ENCODE measurements around the gene TESPA1. TPM values are rescaled to one million over a fixed set of nuclear protein-coding genes. Genes with fewer than 3 reads are reported as not detected.

TESPA1 gene
- total and polyA plus RNA-seq, 7 donors: 0.08 to 0.87 (median 0.54) TPM; not detected in 2

DNA sequence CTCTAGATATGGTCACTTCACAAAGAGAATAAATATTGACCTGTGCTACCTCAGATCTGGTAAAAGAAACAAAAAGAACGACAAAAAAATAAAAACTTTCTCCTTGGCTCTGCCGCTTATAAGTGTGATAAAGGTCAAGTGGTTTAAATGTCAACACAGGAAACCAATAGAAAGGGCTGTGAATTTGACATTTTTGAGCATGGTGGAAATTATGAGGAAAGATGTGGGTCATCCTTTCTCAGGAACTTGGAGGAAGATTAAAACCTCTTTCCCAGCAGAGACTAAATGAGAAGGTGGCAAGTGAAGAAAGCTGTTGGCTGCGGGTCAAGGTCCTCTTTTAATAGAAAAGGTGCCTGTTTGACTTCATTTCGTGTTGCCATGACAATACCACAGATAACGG, 28.2 kb downstream of the TESPA1 start:
- 78 to 82% (median 79%) methylated on average over 5 of the region's 5 CpGs for WGBS, 3 donors
- Histone ChIP-seq H3K4me3 (no peak overlapping the region), H3K9me3 (no peaks in the 10 kb centered on the region), H3K36me3 (ENCODE audit: insufficient read depth in 1 of 2, low read depth in 1 of 2) (no peaks in the 10 kb centered on the region), H3K27ac (no peak overlapping the region), H3K4me1 (no peaks in the 10 kb centered on the region), H3K27me3 (ENCODE audit: insufficient read depth in 3 of 3, low read length in 2 of 3) (no peaks in the 10 kb centered on the region)
- intact Hi-C loops (cut with DNase I): loop anchor here (5.0 to 10.0 kb wide), 3 partner anchors 202 to 359 kb away; no protein-coding TSS in a partner anchor
- no peak for DNase-seq
- TF ChIP-seq, protein P1, sequence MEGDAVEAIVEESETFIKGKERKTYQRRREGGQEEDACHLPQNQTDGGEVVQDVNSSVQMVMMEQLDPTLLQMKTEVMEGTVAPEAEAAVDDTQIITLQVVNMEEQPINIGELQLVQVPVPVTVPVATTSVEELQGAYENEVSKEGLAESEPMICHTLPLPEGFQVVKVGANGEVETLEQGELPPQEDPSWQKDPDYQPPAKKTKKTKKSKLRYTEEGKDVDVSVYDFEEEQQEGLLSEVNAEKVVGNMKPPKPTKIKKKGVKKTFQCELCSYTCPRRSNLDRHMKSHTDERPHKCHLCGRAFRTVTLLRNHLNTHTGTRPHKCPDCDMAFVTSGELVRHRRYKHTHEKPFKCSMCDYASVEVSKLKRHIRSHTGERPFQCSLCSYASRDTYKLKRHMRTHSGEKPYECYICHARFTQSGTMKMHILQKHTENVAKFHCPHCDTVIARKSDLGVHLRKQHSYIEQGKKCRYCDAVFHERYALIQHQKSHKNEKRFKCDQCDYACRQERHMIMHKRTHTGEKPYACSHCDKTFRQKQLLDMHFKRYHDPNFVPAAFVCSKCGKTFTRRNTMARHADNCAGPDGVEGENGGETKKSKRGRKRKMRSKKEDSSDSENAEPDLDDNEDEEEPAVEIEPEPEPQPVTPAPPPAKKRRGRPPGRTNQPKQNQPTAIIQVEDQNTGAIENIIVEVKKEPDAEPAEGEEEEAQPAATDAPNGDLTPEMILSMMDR (IDR thresholded peaks at IDR 0.05): no peak
- no peak for ATAC-seq

DNA sequence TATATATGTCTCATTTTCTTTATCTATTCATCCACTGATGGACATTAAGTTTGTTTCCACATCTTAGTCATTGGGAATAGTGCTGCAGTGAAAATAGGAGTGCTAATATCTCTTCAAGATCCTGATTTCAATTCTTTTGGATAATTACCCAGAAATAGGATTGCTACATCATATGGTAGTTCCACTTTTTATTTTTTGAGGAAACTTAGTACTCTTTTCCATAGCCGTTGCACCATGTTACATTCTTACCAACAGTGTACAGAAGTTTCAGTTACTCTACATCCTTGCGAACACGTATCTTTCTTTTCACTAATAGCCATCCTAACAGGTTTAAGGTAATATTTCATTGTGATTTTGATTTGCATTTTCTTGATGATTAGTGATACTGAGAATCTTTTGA, 29.8 kb downstream of the TESPA1 start:
- H3K27me3 ChIP-seq (ENCODE audit: insufficient read depth in 3 of 3, low read length in 2 of 3): no peaks in the 10 kb centered on the region

DNA sequence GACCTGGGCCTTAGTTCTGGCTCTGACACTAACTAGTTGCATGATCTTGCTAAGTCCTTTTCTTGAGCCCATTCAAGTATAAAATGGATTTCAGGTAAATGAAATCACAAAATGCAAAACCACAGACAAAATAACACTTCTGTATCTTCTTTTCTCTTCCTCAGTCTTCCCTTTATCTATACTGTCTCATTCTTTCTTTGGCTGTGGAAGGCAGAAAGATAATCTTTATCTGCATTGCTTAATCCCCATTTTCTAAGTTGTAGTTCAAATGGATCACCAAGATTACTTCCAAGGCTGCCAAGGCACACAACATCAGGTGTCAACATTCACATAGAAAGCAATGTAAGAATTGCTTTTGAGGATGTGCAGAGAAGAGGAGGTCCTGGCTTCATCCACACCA, 30.3 kb downstream of the TESPA1 start:
- H3K27ac ChIP-seq: no peak overlapping the region
- intact Hi-C loops (cut with DNase I): loop anchor here (5.0 to 10.0 kb wide), 2 partner anchors 199 to 377 kb away; no protein-coding TSS in a partner anchor
- no peaks in the 10 kb centered on the region for H3K36me3 ChIP-seq (ENCODE audit: insufficient read depth in 1 of 2, low read depth in 1 of 2)
- no peak overlapping the region for H3K4me3 ChIP-seq
- H3K4me1 ChIP-seq: no peaks in the 10 kb centered on the region
- ATAC-seq (no peak), DNase-seq (no peak)
- no peaks in the 10 kb centered on the region for H3K27me3 ChIP-seq (ENCODE audit: insufficient read depth in 3 of 3, low read length in 2 of 3)
- TF ChIP-seq, protein P1 (IDR thresholded peaks at IDR 0.05): no peak
- H3K9me3 ChIP-seq: no peaks in the 10 kb centered on the region

More for the DNA sequence above, 29.8 kb downstream of the TESPA1 start:
- intact Hi-C loops (cut with DNase I): loop anchor here (5.0 to 10.0 kb wide), 4 partner anchors 200 to 378 kb away; no protein-coding TSS in a partner anchor
- Histone ChIP-seq H3K4me3 (no peak overlapping the region), H3K4me1 (no peaks in the 10 kb centered on the region), H3K27ac (no peak overlapping the region), H3K9me3 (no peaks in the 10 kb centered on the region), H3K36me3 (ENCODE audit: insufficient read depth in 1 of 2, low read depth in 1 of 2) (no peaks in the 10 kb centered on the region)
- TF ChIP-seq, protein P1 (IDR thresholded peaks at IDR 0.05): no peak
- no peak for ATAC-seq
- 69 to 88% (median 88%) methylated on average over 3 of the region's 3 CpGs for WGBS, 3 donors
- DNase-seq: no peak

DNA sequence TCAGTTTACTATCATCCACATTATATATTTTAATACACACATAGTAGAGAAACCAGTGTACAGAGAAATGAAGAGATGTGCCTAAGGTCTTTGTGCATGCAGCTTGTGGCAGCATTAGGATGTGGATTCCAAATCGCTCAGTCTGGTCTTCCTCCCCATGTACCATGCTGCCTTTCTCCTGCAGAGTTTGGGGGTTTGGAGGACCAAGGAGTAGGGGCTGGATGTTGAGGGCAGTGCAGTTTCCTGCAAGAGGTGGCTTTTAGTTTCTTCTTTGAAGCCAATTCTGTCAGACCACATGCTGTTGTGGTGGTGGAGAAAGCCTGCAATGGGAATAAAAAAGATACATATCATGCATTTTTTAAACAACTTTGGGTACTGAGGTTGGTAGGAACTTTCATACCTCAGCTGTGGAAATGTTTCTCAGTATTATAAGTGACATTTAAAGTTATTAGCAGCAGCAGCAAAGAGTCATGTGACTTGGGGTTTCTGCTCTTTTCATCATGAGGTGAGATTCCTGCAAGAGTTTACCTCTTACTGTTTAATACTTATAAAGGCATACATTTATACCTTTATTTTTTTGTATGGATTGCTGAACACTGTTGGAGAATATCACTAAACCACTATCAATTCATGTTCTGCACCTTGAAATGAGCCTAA, 34.4 kb downstream of the TESPA1 start:
- Histone ChIP-seq H3K4me3 (no peak overlapping the region), H3K36me3 (ENCODE audit: insufficient read depth in 1 of 2, low read depth in 1 of 2) (no peaks in the 10 kb centered on the region), H3K4me1 (no peaks in the 10 kb centered on the region), H3K27ac (no peak overlapping the region), H3K27me3 (ENCODE audit: insufficient read depth in 3 of 3, low read length in 2 of 3) (no peaks in the 10 kb centered on the region), H3K9me3 (no peaks in the 10 kb centered on the region)
- TF ChIP-seq, protein P1 (IDR thresholded peaks at IDR 0.05): no peak
- DNase-seq (no peak), ATAC-seq (no peak)
- intact Hi-C loops (cut with DNase I): loop anchor here (5.0 to 10.0 kb wide), 2 partner anchors 195 to 373 kb away; no protein-coding TSS in a partner anchor
- WGBS, 3 donors: 79 to 94% (median 92%) methylated on average over 1 of the region's 1 CpG
